Retinal pigment epithelial cell (primary cell): ENCODE measurements around the gene CHIC2.
A peak's percentile ranks its signal among the peaks of the same experiment; 100 is the strongest.

Source experiments
- DNase-seq: peaks from one replicate; pipeline ENCODE4 v3.0.0-alpha.2; 2010; ENCODE audit warnings: low read depth
- H3K4me3 ChIP-seq: 2 replicates; pipeline ENCODE4 v1.5.1; 2011; ENCODE audit warnings: mild to moderate bottlenecking, low read length, control low read depth, moderate library complexity
- CTCF ChIP-seq: conservative IDR thresholded peaks from 2 replicates; pipeline ENCODE4 v1.5.1; 2011; ENCODE audit warnings: low read depth, low read length, control low read depth, inconsistent platforms

CHIC2 gene

GRCh38 chr4:54102531-54103106 lies 38.2 kb upstream of the CHIC2 start:
- no peak for DNase-seq
- no peak overlapping the region for H3K4me3 ChIP-seq
- TF ChIP-seq CTCF = no peak

GRCh38 chr4:54101190-54102041 lies 37.0 kb upstream of the CHIC2 start:
- no peak for TF ChIP-seq CTCF
- DNase-seq = no peak
- peak overlapping the region; percentile 77 for H3K4me3 ChIP-seq

GRCh38 chr4:54100595-54101189 lies 36.3 kb upstream of the CHIC2 start:
- H3K4me3 ChIP-seq = peak overlapping the region; percentile 77
- no peak for DNase-seq
- no peak for TF ChIP-seq CTCF

- no peak for TF ChIP-seq CTCF
- H3K4me3 ChIP-seq = peak within 1 kb of the TSS; percentile 77
- DNase-seq = peak; percentile 93
Measured at GRCh38 chr4:54099748-54100574, 35.6 kb upstream of the CHIC2 start, which contains the start of gene GSX2. TSS of gene GSX2 (plus strand) at chr4:54100163. CDS start at chr4:54100345, 182 bp downstream.

- no peak for TF ChIP-seq CTCF
- H3K4me3 ChIP-seq = peak overlapping the region; percentile 77
- no peak for DNase-seq
Measured at GRCh38 chr4:54099287-54099747, 34.9 kb upstream of the CHIC2 start.

GRCh38 chr4:54098375-54098774 lies 34.0 kb upstream of the CHIC2 start:
- no peak overlapping the region for H3K4me3 ChIP-seq
- no peak for TF ChIP-seq CTCF
- DNase-seq = peak; percentile 98
